Tibial artery (tissue), 4 donors: ENCODE results near the gene MFRP.

Experiments used
- DNase-seq, 2 donors: peaks; one replicate each; pipeline ENCODE4 v3.0.0-alpha.2; 2019
- H3K27ac ChIP-seq, 2 donors: fragments of 200-600 bp; sonication (generic) in 1 of 2; 1 replicate in 1 of 2; 2 replicates in 1 of 2; pipeline ENCODE4 v1.5.1; 2018 to 2019; ENCODE audit warnings: mild to moderate bottlenecking in 1 of 2
- H3K27me3 ChIP-seq, 2 donors: fragments of 200-600 bp; sonication (generic) in 1 of 2; one replicate each; pipeline versions ENCODE4 v1.5.1 to v1.6.0; 2016 to 2019
- H3K36me3 ChIP-seq, 3 donors: fragments of 200-600 bp; sonication (generic) in 2 of 3; one replicate each; pipeline ENCODE4 v1.5.1; 2016 to 2019; ENCODE audit warnings: mild to moderate bottlenecking in 2 of 3
- H3K4me1 ChIP-seq, 4 donors: fragments of 200-600 bp; sonication (generic) in 2 of 4; 1 replicate in 3 of 4; 2 replicates in 1 of 4; pipeline ENCODE4 v1.5.1; 2016 to 2019
- H3K4me3 ChIP-seq, 2 donors: fragments of 200-600 bp; sonication (generic) in 1 of 2; 1 replicate in 1 of 2; 2 replicates in 1 of 2; pipeline ENCODE4 v1.5.1; 2018 to 2019; ENCODE audit warnings: mild to moderate bottlenecking in 2 of 2
- H3K9me3 ChIP-seq, 3 donors: fragments of 200-600 bp; sonication (generic) in 1 of 3; one replicate each; pipeline ENCODE4 v1.5.1; 2016 to 2019
- intact Hi-C: fragments of 100-400 bp; cut with DNase I; formaldehyde crosslinking; loops from one replicate; pipeline ENCODE4 v1.15.0; 2023; ENCODE audit warnings: low total_unique reads
- TF ChIP-seq, protein P1 (sequence below), 2 experiments: fragments of 200-600 bp in 1 of 2; fragments of 450-650 bp in 1 of 2; IDR thresholded peaks; one replicate each; pipeline ENCODE4 v1.5.1; 2017 to 2019; ENCODE audit warnings: antibody characterized with exemption in 2 of 2, mild to moderate bottlenecking in 1 of 2, moderate library complexity in 1 of 2

The MFRP gene

DNA sequence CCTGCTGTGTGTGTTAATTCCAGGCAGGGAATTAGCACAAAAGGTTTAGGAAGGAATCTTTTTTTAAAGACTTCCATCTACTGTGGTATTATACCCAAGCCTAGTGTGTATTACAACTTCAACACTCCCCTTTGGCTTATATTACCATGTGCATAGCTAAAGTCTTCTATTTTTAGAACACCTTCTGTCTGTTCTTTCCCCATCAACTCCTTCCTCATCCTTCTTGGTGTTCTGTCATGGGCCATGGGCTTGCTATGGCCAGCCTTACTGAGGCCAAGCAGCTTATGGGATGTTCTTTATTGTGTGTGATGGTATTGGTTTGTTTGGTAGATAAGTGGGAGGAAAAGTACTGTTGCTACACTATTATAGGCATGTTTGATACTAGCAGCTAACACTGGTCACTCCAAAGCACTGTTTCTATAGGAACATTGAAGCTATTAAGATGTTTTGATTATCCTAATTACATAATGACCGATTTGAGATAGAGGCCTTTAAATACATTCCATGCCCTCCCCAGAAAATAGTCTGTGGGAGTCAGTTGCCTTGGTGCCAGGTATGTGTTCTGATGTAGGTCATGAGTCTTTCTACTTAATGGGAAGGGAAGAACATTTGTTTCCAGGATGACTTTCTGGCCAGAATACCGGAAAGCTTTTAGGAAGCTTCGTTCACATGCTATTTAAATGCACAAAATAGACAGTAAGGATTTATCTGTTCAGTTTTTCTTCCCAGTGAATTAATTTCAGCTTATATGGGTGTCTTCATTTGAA, 46.1 kb downstream of the MFRP start:
- TF ChIP-seq, protein P1, sequence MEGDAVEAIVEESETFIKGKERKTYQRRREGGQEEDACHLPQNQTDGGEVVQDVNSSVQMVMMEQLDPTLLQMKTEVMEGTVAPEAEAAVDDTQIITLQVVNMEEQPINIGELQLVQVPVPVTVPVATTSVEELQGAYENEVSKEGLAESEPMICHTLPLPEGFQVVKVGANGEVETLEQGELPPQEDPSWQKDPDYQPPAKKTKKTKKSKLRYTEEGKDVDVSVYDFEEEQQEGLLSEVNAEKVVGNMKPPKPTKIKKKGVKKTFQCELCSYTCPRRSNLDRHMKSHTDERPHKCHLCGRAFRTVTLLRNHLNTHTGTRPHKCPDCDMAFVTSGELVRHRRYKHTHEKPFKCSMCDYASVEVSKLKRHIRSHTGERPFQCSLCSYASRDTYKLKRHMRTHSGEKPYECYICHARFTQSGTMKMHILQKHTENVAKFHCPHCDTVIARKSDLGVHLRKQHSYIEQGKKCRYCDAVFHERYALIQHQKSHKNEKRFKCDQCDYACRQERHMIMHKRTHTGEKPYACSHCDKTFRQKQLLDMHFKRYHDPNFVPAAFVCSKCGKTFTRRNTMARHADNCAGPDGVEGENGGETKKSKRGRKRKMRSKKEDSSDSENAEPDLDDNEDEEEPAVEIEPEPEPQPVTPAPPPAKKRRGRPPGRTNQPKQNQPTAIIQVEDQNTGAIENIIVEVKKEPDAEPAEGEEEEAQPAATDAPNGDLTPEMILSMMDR (IDR thresholded peaks at IDR 0.05), result no peak
- no peak overlapping the region for H3K4me3 ChIP-seq
- peaks cover 16 to 77% (median 63%) of the 10 kb centered on the region in 3 donors for H3K36me3 ChIP-seq
- intact Hi-C loops, result no loop called here
- peaks cover 0 to 32% (median 20%) of the 10 kb centered on the region in 4 donors for H3K4me1 ChIP-seq
- no peak for DNase-seq
- H3K27me3 ChIP-seq, result no peaks in the 10 kb centered on the region
- H3K9me3 ChIP-seq, result no peaks in the 10 kb centered on the region
- no peak overlapping the region for H3K27ac ChIP-seq

DNA sequence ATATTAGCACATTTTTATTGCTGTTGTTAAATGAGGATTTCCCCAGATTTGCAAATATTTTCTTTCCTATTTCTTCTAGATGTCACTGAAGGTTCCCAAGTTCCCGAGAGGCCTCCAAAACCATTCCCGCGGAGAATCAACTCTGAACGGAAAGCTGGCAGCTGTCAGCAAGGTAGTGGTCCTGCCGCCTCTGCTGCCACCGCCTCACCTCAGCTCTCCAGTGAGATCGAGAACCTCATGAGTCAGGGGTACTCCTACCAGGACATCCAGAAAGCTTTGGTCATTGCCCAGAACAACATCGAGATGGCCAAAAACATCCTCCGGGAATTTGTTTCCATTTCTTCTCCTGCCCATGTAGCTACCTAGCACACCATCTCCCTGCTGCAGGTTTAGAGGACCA, 47.1 kb downstream of the MFRP start:
- no peak for DNase-seq
- peaks cover 0 to 23% (median 13%) of the 10 kb centered on the region in 4 donors for H3K4me1 ChIP-seq
- H3K4me3 ChIP-seq, result no peak overlapping the region
- no peaks in the 10 kb centered on the region for H3K27me3 ChIP-seq
- peak overlapping the region in 1 of 2 donors; percentile 4 for H3K27ac ChIP-seq
- H3K9me3 ChIP-seq, result no peaks in the 10 kb centered on the region
- intact Hi-C loops, result no loop called here
- TF ChIP-seq, protein P1 (IDR thresholded peaks at IDR 0.05), result no peak
- H3K36me3 ChIP-seq, result peaks cover 16 to 77% (median 63%) of the 10 kb centered on the region in 3 donors

DNA sequence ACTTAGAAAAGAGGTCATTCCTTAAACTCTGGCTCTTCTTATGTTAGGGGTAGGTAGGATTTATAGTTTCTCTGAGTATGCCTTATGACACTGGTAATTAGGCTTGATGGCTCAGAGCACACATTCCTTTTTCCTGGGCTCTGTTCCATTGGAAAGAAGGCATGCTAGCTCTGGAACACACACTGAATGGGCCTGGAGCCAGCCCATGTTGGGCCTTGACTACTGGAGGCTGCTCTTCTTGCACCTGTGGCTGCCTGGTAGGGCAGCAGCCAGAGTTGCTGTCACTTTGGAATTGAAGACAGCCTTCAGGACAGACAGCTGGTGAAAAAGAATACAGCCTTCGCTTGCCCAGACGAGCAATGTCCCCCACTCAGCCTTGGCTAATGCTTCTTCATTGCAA, 47.8 kb downstream of the MFRP start:
- H3K36me3 ChIP-seq, result peaks cover 16 to 71% (median 58%) of the 10 kb centered on the region in 3 donors
- no peak overlapping the region for H3K4me3 ChIP-seq
- intact Hi-C loops, result no loop called here
- H3K27me3 ChIP-seq, result no peaks in the 10 kb centered on the region
- peak overlapping the region; percentile 2 to 56 for H3K27ac ChIP-seq
- no peak for DNase-seq
- TF ChIP-seq, protein P1 (IDR thresholded peaks at IDR 0.05), result no peak
- no peaks in the 10 kb centered on the region for H3K9me3 ChIP-seq
- peaks cover 0 to 23% (median 13%) of the 10 kb centered on the region in 4 donors for H3K4me1 ChIP-seq

DNA sequence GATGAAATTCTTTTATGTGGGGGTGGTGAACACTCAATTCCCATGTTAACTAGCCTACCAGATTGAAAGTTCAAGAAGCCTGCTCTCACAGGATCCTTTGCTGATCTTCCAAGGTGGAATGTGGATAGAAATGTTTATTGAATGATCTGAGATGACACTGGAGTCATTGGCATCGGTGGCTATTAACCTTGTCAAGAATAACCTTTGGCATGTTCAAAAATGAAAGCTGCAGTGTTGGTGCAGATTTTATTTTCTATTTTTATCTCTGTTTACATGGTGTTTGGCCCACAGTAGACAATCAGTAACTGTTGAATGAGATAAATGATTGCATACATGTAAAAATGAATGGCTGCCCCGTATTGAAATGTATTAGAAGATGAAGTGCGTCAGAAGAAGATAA, 48.6 kb downstream of the MFRP start:
- peaks cover 12 to 68% (median 54%) of the 10 kb centered on the region in 3 donors for H3K36me3 ChIP-seq
- no peak for DNase-seq
- peaks cover 0 to 23% (median 13%) of the 10 kb centered on the region in 4 donors for H3K4me1 ChIP-seq
- H3K27ac ChIP-seq, result peak overlapping the region; percentile 2 to 56
- TF ChIP-seq, protein P1 (IDR thresholded peaks at IDR 0.05), result no peak
- H3K27me3 ChIP-seq, result no peaks in the 10 kb centered on the region
- H3K4me3 ChIP-seq, result no peak overlapping the region
- no peaks in the 10 kb centered on the region for H3K9me3 ChIP-seq
- intact Hi-C loops, result no loop called here

DNA sequence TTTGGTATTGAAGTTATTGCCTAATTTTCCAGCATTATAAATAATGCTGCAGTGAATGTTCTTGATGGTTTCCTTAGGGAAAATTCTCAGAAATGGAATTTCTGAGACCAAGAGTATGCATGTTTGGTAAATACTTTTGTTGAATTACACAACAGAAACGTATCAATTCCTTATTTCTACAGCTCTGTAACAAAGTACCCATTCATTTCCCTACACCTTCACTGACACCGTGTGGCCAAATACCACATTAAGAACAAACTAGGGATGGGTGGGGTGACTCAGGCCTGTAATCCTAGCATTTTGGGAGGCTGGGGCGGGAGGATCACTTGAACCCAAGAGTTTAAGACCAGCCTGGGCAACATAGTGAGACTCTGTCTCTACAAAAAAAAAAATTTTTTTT, 51.3 kb downstream of the MFRP start:
- no peak overlapping the region for H3K27ac ChIP-seq
- no peaks in the 10 kb centered on the region for H3K27me3 ChIP-seq
- no peak for DNase-seq
- TF ChIP-seq, protein P1 (IDR thresholded peaks at IDR 0.05), result peak in 1 of 2 experiments; percentile 5
- H3K4me1 ChIP-seq, result peaks cover 0 to 18% (median 13%) of the 10 kb centered on the region in 4 donors
- no peak overlapping the region for H3K4me3 ChIP-seq
- H3K9me3 ChIP-seq, result peaks cover 0 to 7% (median 0%) of the 10 kb centered on the region in 3 donors
- intact Hi-C loops, result no loop called here
- H3K36me3 ChIP-seq, result peaks cover 22 to 60% (median 48%) of the 10 kb centered on the region in 3 donors
